DND-41 (cell line): ENCODE results near the gene ESRRA.

Experiments
- EZH2 ChIP-seq: IDR thresholded peaks from 3 replicates; pipeline ENCODE4 v1.6.1; 2012; ENCODE audit warnings: borderline replicate concordance, low read depth, mild to moderate bottlenecking, moderate library complexity, low read length, inconsistent platforms; ENCODE audit not compliant: severe bottlenecking
- TF ChIP-seq, protein P1 (sequence below): IDR thresholded peaks from 2 replicates; pipeline ENCODE4 v1.5.1; 2012; ENCODE audit warnings: borderline replicate concordance, low read length, moderate library complexity, mild to moderate bottlenecking; ENCODE audit not compliant: poor library complexity, severe bottlenecking; ENCODE audit errors: extremely low read depth

DNA sequence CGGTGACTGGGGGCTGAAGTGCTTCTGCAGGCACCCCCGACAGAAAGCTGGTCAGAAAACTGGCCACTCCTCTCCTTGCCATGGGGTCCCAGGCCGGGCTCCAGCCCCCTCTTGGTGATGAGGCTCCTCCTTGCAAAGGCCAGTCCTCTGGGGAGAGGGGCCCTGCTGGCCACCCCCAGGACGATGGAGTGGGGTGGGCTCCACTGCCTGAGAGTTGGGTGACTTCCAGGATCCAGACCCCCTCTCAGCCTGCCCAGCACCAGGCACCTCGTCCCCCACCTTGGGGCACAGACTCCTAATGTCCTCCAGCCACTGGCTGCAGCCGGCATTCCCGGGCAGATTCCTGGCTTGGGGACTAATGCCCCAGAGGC, 53.2 kb downstream of the ESRRA start:
- TF ChIP-seq, protein P1, sequence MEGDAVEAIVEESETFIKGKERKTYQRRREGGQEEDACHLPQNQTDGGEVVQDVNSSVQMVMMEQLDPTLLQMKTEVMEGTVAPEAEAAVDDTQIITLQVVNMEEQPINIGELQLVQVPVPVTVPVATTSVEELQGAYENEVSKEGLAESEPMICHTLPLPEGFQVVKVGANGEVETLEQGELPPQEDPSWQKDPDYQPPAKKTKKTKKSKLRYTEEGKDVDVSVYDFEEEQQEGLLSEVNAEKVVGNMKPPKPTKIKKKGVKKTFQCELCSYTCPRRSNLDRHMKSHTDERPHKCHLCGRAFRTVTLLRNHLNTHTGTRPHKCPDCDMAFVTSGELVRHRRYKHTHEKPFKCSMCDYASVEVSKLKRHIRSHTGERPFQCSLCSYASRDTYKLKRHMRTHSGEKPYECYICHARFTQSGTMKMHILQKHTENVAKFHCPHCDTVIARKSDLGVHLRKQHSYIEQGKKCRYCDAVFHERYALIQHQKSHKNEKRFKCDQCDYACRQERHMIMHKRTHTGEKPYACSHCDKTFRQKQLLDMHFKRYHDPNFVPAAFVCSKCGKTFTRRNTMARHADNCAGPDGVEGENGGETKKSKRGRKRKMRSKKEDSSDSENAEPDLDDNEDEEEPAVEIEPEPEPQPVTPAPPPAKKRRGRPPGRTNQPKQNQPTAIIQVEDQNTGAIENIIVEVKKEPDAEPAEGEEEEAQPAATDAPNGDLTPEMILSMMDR = no peak
- no peak for TF ChIP-seq EZH2
